SU-DHL-6 (cell line): Measurements from ENCODE around the gene KDM5B.

Source experiments
- EZH2phosphoT487 ChIP-seq: fragments of 200-600 bp; sonication (generic), shearing (Covaris generic); conservative IDR thresholded peaks from 2 replicates; pipeline ENCODE4 v1.6.1; 2018; ENCODE audit warnings: mild to moderate bottlenecking, antibody characterized with exemption, low read length, moderate library complexity, mixed read lengths
- TF ChIP-seq, protein P1 (sequence below): fragments of 200-600 bp; sonication (generic); IDR thresholded peaks from one replicate; pipeline ENCODE4 v1.5.1; 2017; ENCODE audit warnings: antibody characterized with exemption, mild to moderate bottlenecking, low read length, moderate library complexity; ENCODE audit not compliant: insufficient read depth, poor library complexity, severe bottlenecking

DNA sequence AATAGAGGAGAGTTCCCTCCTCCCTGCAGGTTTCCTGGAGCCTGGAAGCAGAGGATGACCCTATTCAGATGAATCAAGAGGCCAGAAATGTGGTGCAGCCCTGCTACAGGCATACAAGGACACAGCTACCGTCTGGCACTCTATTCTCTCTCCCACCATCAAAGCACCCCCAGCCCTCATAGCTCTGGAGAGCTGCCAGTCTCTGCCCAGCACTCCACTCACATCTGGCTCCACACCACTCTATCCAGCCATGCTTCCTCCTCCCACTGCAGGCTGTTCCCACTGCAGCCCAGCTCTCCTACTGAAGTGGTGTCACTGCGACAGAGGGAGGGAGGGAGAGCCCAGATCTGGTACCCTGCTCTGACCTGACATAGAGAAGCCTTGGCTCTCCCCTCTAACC is 116.4 kb downstream of the KDM5B start:
- TF ChIP-seq, protein P1, sequence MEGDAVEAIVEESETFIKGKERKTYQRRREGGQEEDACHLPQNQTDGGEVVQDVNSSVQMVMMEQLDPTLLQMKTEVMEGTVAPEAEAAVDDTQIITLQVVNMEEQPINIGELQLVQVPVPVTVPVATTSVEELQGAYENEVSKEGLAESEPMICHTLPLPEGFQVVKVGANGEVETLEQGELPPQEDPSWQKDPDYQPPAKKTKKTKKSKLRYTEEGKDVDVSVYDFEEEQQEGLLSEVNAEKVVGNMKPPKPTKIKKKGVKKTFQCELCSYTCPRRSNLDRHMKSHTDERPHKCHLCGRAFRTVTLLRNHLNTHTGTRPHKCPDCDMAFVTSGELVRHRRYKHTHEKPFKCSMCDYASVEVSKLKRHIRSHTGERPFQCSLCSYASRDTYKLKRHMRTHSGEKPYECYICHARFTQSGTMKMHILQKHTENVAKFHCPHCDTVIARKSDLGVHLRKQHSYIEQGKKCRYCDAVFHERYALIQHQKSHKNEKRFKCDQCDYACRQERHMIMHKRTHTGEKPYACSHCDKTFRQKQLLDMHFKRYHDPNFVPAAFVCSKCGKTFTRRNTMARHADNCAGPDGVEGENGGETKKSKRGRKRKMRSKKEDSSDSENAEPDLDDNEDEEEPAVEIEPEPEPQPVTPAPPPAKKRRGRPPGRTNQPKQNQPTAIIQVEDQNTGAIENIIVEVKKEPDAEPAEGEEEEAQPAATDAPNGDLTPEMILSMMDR = no peak
- no peak for TF ChIP-seq EZH2phosphoT487
